K562 (cell line): ENCODE data around the gene VENTX. TPM values are rescaled to one million over a fixed set of nuclear protein-coding genes. Genes with fewer than 3 reads are reported as not detected.

Source experiments
- ARID2 ChIP-seq: fragments of 450-650 bp; IDR thresholded peaks from 2 replicates; pipeline ENCODE4 v1.6.1; 2017; ENCODE audit warnings: antibody characterized with exemption, mild to moderate bottlenecking
- CEBPB ChIP-seq: fragments of 450-650 bp; IDR thresholded peaks from 2 replicates; pipeline ENCODE4 v1.6.1; 2016; ENCODE audit warnings: missing genetic modification characterization, missing compliant biosample characterization
- E2F8 ChIP-seq: fragments of 450-650 bp; IDR thresholded peaks from 2 replicates; pipeline ENCODE4 v1.7.1; 2018; ENCODE audit warnings: mild to moderate bottlenecking, low read depth; ENCODE audit not compliant: partially characterized antibody
- ELF4 ChIP-seq: fragments of 450-650 bp; formaldehyde crosslinking; IDR thresholded peaks from 2 replicates; pipeline ENCODE4 v1.4.0; 2022; ENCODE audit warnings: missing genetic modification characterization
- FOXP4 ChIP-seq: sonication (generic); formaldehyde crosslinking; IDR thresholded peaks from 2 replicates; pipeline ENCODE4 v1.8.0; 2022; ENCODE audit warnings: mild to moderate bottlenecking, missing genetic modification reagents, borderline replicate concordance
- GTF2A2 ChIP-seq: IDR thresholded peaks from 2 replicates; pipeline ENCODE4 v1.6.1; 2016; ENCODE audit warnings: mild to moderate bottlenecking, missing genetic modification characterization, missing compliant biosample characterization
- HDGF ChIP-seq: fragments of 450-650 bp; IDR thresholded peaks from 2 replicates; pipeline ENCODE4 v1.6.1; 2016
- KAT7 ChIP-seq: sonication (generic); formaldehyde crosslinking; IDR thresholded peaks from 2 replicates; pipeline ENCODE4 v1.8.0; 2022; ENCODE audit warnings: missing genetic modification reagents, mild to moderate bottlenecking, borderline replicate concordance
- MITF ChIP-seq: IDR thresholded peaks from 2 replicates; pipeline ENCODE4 v1.6.1; 2014; ENCODE audit warnings: antibody characterized with exemption
- MTF1 ChIP-seq: fragments of 250-450 bp; sonication (Bioruptor Pico); IDR thresholded peaks from 2 replicates; pipeline ENCODE4 v1.9.0; 2021; ENCODE audit warnings: moderate library complexity, mild to moderate bottlenecking, inconsistent platforms, borderline replicate concordance
- MXD1 ChIP-seq: fragments of 250-450 bp; sonication (Bioruptor Pico); IDR thresholded peaks from 2 replicates; pipeline ENCODE4 v1.8.0; 2021; ENCODE audit warnings: borderline replicate concordance, mild to moderate bottlenecking, moderate library complexity; ENCODE audit not compliant: poor library complexity, severe bottlenecking
- NFE2 ChIP-seq: IDR thresholded peaks from 2 replicates; pipeline ENCODE4 v1.6.1; 2014; ENCODE audit warnings: antibody characterized with exemption, low read depth
- PRMT5 ChIP-seq: sonication (generic); formaldehyde crosslinking; IDR thresholded peaks from 2 replicates; pipeline ENCODE4 v1.5.0; 2020; ENCODE audit warnings: missing genetic modification reagents
- SLC30A9 ChIP-seq: fragments of 250-450 bp; sonication (Bioruptor Pico); IDR thresholded peaks from 2 replicates; pipeline ENCODE4 v1.8.0; 2022; ENCODE audit warnings: mild to moderate bottlenecking, moderate library complexity
- TARDBP ChIP-seq: fragments of 450-650 bp; IDR thresholded peaks from 2 replicates; pipeline ENCODE4 v1.6.1; 2016
- ZBTB26 ChIP-seq: fragments of 450-650 bp; formaldehyde crosslinking; IDR thresholded peaks from 2 replicates; pipeline ENCODE4 v1.4.0; 2022; ENCODE audit warnings: missing genetic modification characterization
- ZNF12 ChIP-seq: sonication (generic); formaldehyde crosslinking; IDR thresholded peaks from 2 replicates; pipeline ENCODE4 v1.4.0; 2020; ENCODE audit warnings: mild to moderate bottlenecking, missing genetic modification reagents
- ZNF740 ChIP-seq, 3 experiments: fragments of 200-800 bp in 1 of 3; sonication (Bioruptor generic) in 1 of 3; sonication (generic) in 1 of 3; formaldehyde crosslinking in 1 of 3; IDR thresholded peaks; 2 replicates each; pipeline versions ENCODE4 v1.6.1 to v1.8.0; 2016 to 2022; ENCODE audit warnings: mild to moderate bottlenecking in 2 of 3, missing compliant biosample characterization in 2 of 3, missing genetic modification characterization in 2 of 3, missing genetic modification reagents in 1 of 3
- polyA plus RNA-seq, 8 experiments: library from polyadenylated mRNA; depleted of rRNA in 4 of 8; stranded (reverse) in 5 of 8; unstranded in 3 of 8; fragments of >200 nt; fragmentation: Nextera tagmentation in 2 of 8; fragmentation: Illumina TruSeq in 1 of 8; extraction: Ambion mirVana in 2 of 8; extraction: Trizol in 1 of 8; gene quantifications; 2 replicates each; pipeline versions ENCODE4 v1.2.1 to v1.2.3, GENCODE V29; 2011 to 2014; ENCODE audit warnings: inconsistent platforms in 1 of 8, missing spikeins in 1 of 8
- total RNA-seq, 7 experiments: library from RNA; depleted of rRNA in 6 of 7; stranded (reverse); fragments of >200 nt in 6 of 7; fragmentation: Illumina TruSeq in 2 of 7; extraction: Trizol in 2 of 7; gene quantifications; 2 replicates each; pipeline versions ENCODE4 v1.2.1 to v1.2.3, GENCODE V29; 2011 to 2021; ENCODE audit warnings: low replicate concordance in 1 of 7

Gene VENTX
- total and polyA plus RNA-seq, 9 of the 15 experiments (the other 6 are each of a cell fraction or from before 2014, with no cell fraction given): 0.07 to 0.70 (median 0.20) TPM; not detected in 1

- TF ChIP-seq PRMT5 (CRISPR knock-in tag): no peak
- peak; percentile 65 for TF ChIP-seq CEBPB (tag)
- no peak for TF ChIP-seq SLC30A9 (CRISPR knock-in tag)
- TF ChIP-seq MITF: no peak
- no peak for TF ChIP-seq KAT7 (CRISPR knock-in tag)
- TF ChIP-seq ZBTB26: no peak
- no peak for TF ChIP-seq E2F8
- no peak for TF ChIP-seq MTF1 (CRISPR knock-in tag)
- no peak for TF ChIP-seq GTF2A2 (tag)
- no peak for TF ChIP-seq ARID2
- no peak for TF ChIP-seq ZNF12 (CRISPR knock-in tag)
- no peak for TF ChIP-seq HDGF
- TF ChIP-seq MXD1 (CRISPR knock-in tag): no peak
- no peak for TF ChIP-seq FOXP4 (CRISPR knock-in tag)
- TF ChIP-seq TARDBP: no peak
- no peak for TF ChIP-seq NFE2
- TF ChIP-seq ZNF740 (CRISPR knock-in tag; IDR thresholded peaks at IDR 0.05): no peak
- no peak for TF ChIP-seq ZNF740 (tag; IDR thresholded peaks at IDR 0.05)
- no peak for TF ChIP-seq ELF4
Observed at GRCh38 chr10:133245439-133246235, 8.0 kb downstream of the VENTX start (continued).
